GM21737 (cell line): ENCODE results near the gene CR1L.
"Not testable (repeated sequence)": the region's sequence is repeated elsewhere in the genome, so short reads cannot be mapped to it uniquely, and the experiment has no call there.

Experiments
- ATAC-seq: cut with Tn5 transposase; IDR thresholded peaks from one replicate; pipeline ENCODE4 v1.9.1; 2021; ENCODE audit warnings: mild to moderate bottlenecking, moderate library complexity; ENCODE audit not compliant: unreplicated experiment

CR1L gene

GRCh38 chr1:207676153-207676552 is 31.2 kb downstream of the CR1L start:
- no peak for ATAC-seq

- ATAC-seq, result not testable (repeated sequence)
These were observed 35.9 kb downstream of the CR1L start for GRCh38 chr1:207680590-207681388.

DNA sequence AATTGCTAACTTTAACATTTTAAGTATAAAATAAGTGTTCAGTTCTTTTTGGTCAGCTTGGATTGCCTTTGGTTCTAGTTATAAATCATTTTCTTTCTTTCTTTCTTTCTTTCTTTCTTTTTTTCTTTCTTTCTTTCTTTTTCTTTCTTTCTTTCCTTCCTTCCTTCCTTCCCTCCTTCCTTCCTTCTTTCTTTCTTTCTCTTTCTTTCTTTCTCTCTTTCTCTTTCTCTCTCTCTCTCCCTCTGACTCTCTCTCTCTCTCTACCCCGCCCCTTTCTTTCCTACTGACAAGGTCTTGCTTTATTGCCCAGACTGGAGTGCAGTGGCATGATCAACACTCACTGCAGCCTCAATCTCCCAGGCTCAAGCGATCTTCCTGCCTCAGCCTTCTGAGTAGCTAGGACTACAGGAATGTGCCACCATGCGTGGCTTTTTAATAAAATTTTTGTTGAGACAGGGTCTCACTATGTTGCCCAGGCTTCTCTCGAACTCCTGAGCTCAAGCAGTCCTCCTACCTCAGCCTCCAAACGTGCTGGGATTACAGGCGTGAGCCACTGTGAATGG is 38.0 kb downstream of the CR1L start:
- not testable (repeated sequence) for ATAC-seq

DNA sequence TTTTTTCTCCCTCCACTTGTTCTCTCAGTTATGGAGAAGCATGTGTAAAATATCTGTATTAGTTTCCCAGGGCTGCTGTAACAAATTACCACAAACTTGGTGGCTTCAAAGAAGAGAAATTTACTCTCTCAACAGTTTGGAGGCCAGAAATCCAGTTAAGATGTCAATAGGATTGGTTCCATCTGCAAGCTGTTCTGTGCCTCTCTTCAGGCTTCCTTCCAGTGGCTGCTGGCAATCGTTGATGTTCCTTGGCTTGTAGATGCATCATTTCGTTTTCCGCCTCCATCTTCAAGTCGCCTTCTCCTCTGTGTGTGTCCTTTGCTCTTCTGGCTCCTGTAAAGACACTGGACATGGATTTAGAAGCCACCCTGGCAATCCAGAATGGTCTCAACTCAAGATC is 45.6 kb downstream of the CR1L start:
- ATAC-seq, result not testable (repeated sequence)

DNA sequence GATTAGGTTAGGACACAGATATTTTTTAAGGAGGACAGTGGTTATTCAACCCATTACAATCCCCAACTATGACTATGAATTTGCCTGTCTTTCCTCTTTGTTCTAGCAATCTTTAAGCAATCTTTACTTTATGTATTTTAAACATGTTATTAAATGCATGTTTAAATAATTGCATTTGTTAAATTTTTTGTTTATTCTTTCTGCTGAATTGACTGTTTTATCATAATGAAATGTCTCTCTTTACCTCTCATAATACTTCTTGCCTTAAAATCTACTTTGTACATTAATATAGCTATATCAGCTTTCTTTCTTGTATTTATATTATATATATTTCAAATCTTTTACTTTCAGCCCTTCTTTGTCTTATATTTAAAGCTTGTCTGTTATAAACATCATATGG is 46.1 kb downstream of the CR1L start:
- no peak for ATAC-seq

- no peak for ATAC-seq
These were observed 46.9 kb downstream of the CR1L start for GRCh38 chr1:207691841-207692240.

DNA sequence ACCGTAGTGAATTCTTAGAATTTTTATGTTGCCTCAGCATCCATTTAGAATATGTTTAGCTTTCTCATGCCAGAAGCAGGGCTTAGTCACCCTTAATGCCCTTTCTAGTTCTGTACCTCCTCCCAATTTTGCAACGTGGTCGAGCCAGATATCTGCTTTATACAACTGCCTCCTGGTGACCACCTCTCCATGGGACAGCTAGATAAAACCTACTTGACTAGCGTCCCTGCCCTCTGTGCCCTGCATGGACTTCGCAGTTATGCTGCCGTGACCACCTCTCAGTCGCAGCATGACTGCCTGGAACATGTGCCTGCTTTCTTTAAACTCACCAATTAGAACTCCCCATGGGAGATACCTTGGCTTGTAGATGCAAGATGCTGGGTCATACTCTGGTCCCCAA is 47.4 kb downstream of the CR1L start:
- not testable (repeated sequence) for ATAC-seq

DNA sequence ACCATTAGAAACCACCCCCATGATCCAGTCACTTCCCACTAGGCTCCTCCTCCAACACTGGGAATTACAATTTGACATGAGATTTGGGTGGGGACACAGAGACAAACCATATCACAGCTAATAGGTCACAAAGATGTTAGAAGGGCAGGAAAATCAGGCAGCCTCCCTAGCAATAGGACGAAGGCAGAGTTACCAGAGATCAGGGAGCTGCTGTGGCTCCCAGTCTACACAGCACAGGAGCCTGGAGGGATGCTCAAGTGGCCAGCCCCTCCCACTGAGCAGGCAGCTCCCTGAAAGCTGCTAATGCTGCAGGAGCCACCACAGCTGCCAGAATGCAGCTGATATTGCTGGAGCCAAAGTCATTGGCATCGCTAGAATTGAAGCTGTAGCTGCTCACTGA is 51.0 kb downstream of the CR1L start:
- ATAC-seq, result no peak

DNA sequence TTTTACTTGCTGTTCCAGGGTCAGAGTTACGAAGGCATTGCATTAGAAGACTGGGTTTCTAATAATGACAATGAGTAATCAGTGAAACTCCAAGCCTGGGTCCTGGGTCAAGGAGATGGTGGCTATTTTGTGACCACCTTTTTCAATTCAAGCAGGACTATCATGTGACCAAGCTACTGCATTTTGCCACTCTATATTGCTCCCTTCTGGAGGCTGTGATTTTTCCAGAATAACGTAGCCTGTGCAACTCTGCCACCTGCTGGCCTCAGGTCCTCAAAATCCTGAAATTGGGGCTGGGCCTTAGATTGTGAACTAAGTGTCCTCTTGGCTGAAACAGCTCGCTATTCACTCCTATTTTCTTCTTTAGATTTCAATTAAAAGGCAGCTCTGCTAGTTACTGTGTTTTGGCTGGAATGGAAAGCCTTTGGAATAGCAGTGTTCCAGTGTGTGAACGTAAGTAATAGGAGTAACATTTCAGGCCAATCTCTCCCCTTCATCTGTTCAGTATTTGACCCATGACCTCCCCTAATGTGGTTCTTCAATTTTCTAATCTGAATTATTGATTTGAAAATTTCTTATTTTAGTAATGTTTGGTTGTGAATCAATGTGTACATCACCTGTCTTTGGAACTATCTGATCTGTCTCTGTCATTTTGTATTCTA is 54.0 kb downstream of the CR1L start:
- no peak for ATAC-seq

DNA sequence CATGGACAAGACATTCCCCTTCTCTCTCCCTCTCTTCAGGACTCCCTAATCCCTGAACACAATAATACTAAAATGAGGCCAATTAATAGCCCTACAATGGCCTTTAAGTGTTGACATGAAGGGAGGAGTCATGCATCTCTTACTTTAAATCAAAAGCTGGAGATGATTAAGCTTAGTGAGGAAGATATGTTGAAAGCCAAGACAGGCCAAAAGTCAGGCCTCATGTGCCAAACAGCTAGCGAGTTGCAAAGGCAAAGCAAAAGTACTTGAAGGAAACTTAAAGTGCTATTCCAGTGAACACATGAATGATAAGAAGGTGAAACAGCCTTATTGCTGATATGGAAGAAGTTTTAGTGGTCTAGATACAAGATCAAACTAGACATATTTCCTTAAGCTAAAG is 57.4 kb downstream of the CR1L start:
- no peak for ATAC-seq

- ATAC-seq, result no peak
These were observed 58.8 kb downstream of the CR1L start for GRCh38 chr1:207703712-207704111.

DNA sequence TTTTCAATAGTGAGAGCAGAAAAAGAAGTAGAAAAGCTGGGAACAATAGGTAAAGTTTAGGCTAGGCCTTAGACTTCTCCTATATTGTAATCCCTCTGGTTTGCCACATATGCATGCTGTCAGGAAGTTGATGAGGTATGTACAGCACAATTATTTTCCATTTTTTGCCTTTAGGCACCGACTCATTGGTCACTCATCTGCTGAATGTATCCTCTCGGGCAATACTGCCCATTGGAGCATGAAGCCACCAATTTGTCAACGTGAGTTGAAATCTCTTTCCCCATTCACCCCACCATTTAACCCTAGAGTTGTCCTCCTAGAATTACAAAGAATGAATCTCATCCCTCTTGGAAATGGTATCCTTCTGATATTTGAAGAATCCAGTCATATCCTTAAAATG is 63.1 kb downstream of the CR1L start:
- not testable (repeated sequence) for ATAC-seq

GRCh38 chr1:207711285-207711684 is 66.4 kb downstream of the CR1L start:
- ATAC-seq, result no peak

GRCh38 chr1:207712701-207713100 is 67.8 kb downstream of the CR1L start:
- not testable (repeated sequence) for ATAC-seq

GRCh38 chr1:207713529-207713928 is 68.6 kb downstream of the CR1L start:
- no peak for ATAC-seq

DNA sequence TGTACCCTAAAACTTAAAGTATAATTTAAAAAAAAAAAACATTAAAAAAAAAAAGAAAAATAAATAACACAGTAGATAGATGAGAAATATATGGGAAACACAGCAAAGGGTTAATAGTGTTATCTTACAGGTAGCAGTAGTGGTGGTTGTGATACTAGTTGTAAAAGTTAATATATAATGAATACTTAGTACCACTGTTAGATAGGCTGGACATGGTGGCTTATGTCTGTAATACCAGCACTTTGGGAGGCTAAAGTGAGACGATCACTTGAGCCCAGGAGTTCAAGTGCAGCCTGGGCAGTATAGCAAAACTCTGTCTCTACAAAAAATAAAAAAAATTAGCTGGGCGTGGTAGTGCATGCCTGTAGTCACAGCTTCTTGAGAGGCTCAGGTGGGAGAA is 74.3 kb downstream of the CR1L start:
- no peak for ATAC-seq

DNA sequence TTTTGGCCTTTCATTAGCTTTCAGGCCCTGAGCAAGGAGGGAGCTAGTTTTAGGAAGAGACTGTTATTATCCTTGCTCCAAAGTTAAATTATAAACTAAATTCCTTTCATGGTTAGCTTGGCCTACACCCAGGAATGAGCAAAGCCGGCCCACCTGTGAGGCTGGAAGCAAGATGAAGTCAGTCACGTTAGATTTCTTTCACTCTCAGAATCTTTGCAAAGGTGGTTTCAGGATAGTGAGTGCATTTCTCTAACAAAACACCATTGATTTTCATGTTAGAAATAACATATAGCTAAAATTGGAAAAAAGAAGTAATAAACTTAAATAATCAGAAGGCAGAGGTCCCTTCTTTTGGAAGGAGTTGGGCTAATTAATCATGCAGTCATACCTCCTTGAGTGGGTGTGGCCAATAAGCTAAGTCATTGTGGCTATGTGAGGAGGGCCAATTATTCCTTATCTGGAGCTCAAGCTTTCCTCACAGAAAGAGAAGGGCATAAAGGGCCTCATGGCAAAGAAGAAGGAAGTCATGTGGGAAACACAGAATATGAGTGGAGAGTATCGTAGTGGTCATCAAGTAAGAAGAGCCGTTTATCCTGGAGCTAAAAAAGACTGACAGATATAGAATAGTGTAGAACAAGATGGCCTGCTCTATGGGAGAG is 83.4 kb downstream of the CR1L start:
- ATAC-seq, result not testable (repeated sequence)

DNA sequence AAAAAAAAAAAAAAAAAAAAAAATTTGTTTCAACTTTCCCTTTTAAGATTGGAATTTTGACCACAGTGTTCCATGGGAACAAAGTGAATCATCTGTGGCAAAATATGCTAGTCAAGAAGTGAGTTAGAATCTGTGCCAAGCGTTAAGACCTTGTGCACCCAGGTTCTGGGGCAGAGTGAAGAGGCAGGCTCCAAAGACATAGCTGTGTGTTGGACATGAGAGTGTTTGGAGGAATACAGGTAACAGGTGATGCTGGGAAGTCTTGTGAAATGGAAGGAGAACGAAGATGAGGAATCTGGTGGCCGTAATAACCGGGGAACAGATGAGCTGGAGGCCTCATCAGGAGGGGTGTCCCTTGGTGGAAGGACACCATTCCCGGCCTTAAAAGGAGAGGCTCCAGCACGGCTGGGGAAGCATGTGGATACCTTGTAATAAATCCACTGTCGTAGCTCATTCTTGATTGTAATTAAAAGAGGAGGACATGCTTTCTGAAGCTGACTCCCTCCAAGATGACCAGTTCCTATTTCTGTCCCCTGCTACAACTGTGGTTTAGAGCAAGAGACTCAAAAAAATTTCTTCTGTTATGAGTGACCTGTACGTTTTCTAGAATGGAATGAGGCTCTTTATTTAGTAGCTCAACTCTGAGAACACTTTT is 92.7 kb downstream of the CR1L start:
- ATAC-seq, result not testable (repeated sequence)

DNA sequence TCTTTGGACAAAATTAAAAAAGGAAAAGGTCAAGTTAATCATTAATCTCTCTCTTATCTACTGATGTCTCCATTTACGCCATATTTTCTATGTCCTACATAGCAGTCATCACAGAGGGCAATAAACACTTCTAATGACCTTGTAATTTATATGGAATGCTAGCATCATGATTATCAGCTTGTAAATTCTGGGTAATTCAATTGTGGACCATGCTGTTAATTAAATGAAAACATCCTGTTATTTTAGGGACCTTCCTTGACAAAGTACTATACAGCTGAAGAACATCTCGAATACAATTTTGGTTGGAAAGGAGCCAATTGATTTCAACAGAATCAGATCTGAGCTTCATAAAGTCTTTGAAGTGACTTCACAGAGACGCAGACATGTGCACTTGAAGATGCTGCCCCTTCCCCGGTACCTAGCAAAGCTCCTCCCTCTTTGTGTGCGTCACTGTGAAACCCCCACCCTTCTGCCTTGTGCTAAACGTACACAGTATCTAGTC is 93.3 kb downstream of the CR1L start:
- not testable (repeated sequence) for ATAC-seq

GRCh38 chr1:207740207-207740606 is 95.3 kb downstream of the CR1L start:
- ATAC-seq, result no peak
